HEK293 (cell line): ENCODE data around the gene ISCU.

Experiments used
- CTCF ChIA-PET: fragments of 350-600 bp; formaldehyde crosslinking; extraction: SDS; loops from one replicate; lab custom pipeline; 2021; ENCODE audit warnings: antibody characterized with exemption; lab: Yijun Ruan, JAX
- POLR2A ChIA-PET: fragments of 300-600 bp; formaldehyde crosslinking; extraction: SDS; loops from one replicate; lab custom pipeline; 2020; ENCODE audit warnings: antibody characterized with exemption, inconsistent platforms; lab: Yijun Ruan, JAX
- H3K27ac ChIP-seq: fragments of 200-500 bp; sonication (Bioruptor generic); 2 replicates; pipeline ENCODE4 v1.5.1; 2014; ENCODE audit warnings: low read depth, low read length, control low read depth, inconsistent platforms; ENCODE audit errors: extremely low read depth
- H3K36me3 ChIP-seq, 2 experiments: fragments of 200-500 bp in 1 of 2; sonication (Bioruptor generic) in 1 of 2; 1 replicate in 1 of 2; 2 replicates in 1 of 2; pipeline ENCODE4 v1.5.1; 2014 to 2017; ENCODE audit warnings: inconsistent platforms in 2 of 2, low read length in 2 of 2; ENCODE audit not compliant: control insufficient read depth in 2 of 2, insufficient read depth in 1 of 2
- H3K4me1 ChIP-seq: fragments of 200-500 bp; sonication (Bioruptor generic); 2 replicates; pipeline ENCODE4 v1.5.1; 2014; ENCODE audit warnings: mild to moderate bottlenecking, low read length, inconsistent platforms; ENCODE audit not compliant: control insufficient read depth, insufficient read depth
- H3K4me3 ChIP-seq: 2 replicates; pipeline ENCODE4 v1.5.1; 2011; ENCODE audit warnings: low read depth, mild to moderate bottlenecking, control low read depth, low read length, moderate library complexity
- H3K9me3 ChIP-seq: fragments of 200-500 bp; sonication (Bioruptor generic); 2 replicates; pipeline ENCODE4 v1.5.1; 2014; ENCODE audit warnings: low read depth, low read length, inconsistent platforms; ENCODE audit not compliant: control insufficient read depth, insufficient read depth
- AEBP2 ChIP-seq: fragments of 450-650 bp; formaldehyde crosslinking; IDR thresholded peaks from 2 replicates; pipeline ENCODE4 v1.5.1; 2016; ENCODE audit warnings: missing biosample characterization, missing genetic modification characterization, borderline replicate concordance
- HIC1 ChIP-seq: fragments of 450-650 bp; formaldehyde crosslinking; IDR thresholded peaks from 2 replicates; pipeline ENCODE4 v1.5.1; 2016; ENCODE audit warnings: missing biosample characterization, missing genetic modification characterization
- MYNN ChIP-seq: fragments of 450-650 bp; formaldehyde crosslinking; IDR thresholded peaks from 2 replicates; pipeline ENCODE4 v1.5.1; 2016; ENCODE audit warnings: missing biosample characterization, missing genetic modification characterization, borderline replicate concordance
- OSR2 ChIP-seq: fragments of 450-650 bp; formaldehyde crosslinking; IDR thresholded peaks from 2 replicates; pipeline ENCODE4 v1.5.1; 2016; ENCODE audit warnings: missing biosample characterization, missing genetic modification characterization
- OVOL3 ChIP-seq: fragments of 450-650 bp; formaldehyde crosslinking; IDR thresholded peaks from 2 replicates; pipeline ENCODE4 v1.5.1; 2016; ENCODE audit warnings: missing biosample characterization, missing genetic modification characterization
- REPIN1 ChIP-seq: fragments of 450-650 bp; formaldehyde crosslinking; IDR thresholded peaks from 2 replicates; pipeline ENCODE4 v1.5.1; 2017; ENCODE audit warnings: missing biosample characterization, missing genetic modification characterization, low read depth
- YY1 ChIP-seq: fragments of 450-650 bp; formaldehyde crosslinking; IDR thresholded peaks from 2 replicates; pipeline ENCODE4 v1.5.1; 2018; ENCODE audit warnings: missing biosample characterization, missing genetic modification characterization
- ZBTB7A ChIP-seq: fragments of 450-650 bp; formaldehyde crosslinking; IDR thresholded peaks from 2 replicates; pipeline ENCODE4 v1.5.1; 2016; ENCODE audit warnings: low read depth, missing biosample characterization, missing genetic modification characterization
- ZFHX2 ChIP-seq: fragments of 450-650 bp; formaldehyde crosslinking; conservative IDR thresholded peaks from 2 replicates; pipeline ENCODE4 v1.5.1; 2016; ENCODE audit warnings: missing biosample characterization, missing genetic modification characterization
- ZNF10 ChIP-seq: fragments of 450-650 bp; formaldehyde crosslinking; IDR thresholded peaks from 2 replicates; pipeline ENCODE4 v1.5.1; 2017; ENCODE audit warnings: missing biosample characterization, missing genetic modification characterization
- ZNF155 ChIP-seq: fragments of 450-650 bp; formaldehyde crosslinking; IDR thresholded peaks from 2 replicates; pipeline ENCODE4 v1.5.1; 2016; ENCODE audit warnings: missing biosample characterization, missing genetic modification characterization
- ZNF404 ChIP-seq: fragments of 450-650 bp; formaldehyde crosslinking; IDR thresholded peaks from 2 replicates; pipeline ENCODE4 v1.5.1; 2017; ENCODE audit warnings: missing biosample characterization, missing genetic modification characterization
- ZNF449 ChIP-seq: fragments of 450-650 bp; formaldehyde crosslinking; IDR thresholded peaks from 2 replicates; pipeline ENCODE4 v1.5.1; 2017; ENCODE audit warnings: missing biosample characterization, mild to moderate bottlenecking, missing genetic modification characterization, moderate library complexity
- ZNF529 ChIP-seq: fragments of 450-650 bp; formaldehyde crosslinking; IDR thresholded peaks from 2 replicates; pipeline ENCODE4 v1.5.1; 2017; ENCODE audit warnings: missing genetic modification characterization, missing biosample characterization; ENCODE audit not compliant: insufficient replicate concordance
- ZNF530 ChIP-seq: fragments of 450-650 bp; formaldehyde crosslinking; IDR thresholded peaks from 2 replicates; pipeline ENCODE4 v1.5.1; 2016; ENCODE audit warnings: low read depth, missing biosample characterization, missing genetic modification characterization
- ZNF555 ChIP-seq: fragments of 450-650 bp; formaldehyde crosslinking; conservative IDR thresholded peaks from 2 replicates; pipeline ENCODE4 v1.5.1; 2017; ENCODE audit warnings: missing biosample characterization, mild to moderate bottlenecking, missing genetic modification characterization, inconsistent platforms
- ZNF623 ChIP-seq: fragments of 450-650 bp; formaldehyde crosslinking; IDR thresholded peaks from 2 replicates; pipeline ENCODE4 v1.5.1; 2016; ENCODE audit warnings: missing biosample characterization, missing genetic modification characterization
- ZNF707 ChIP-seq: fragments of 450-650 bp; formaldehyde crosslinking; IDR thresholded peaks from 2 replicates; pipeline ENCODE4 v1.5.1; 2016; ENCODE audit warnings: missing biosample characterization, missing genetic modification characterization
- ZSCAN16 ChIP-seq: fragments of 450-650 bp; formaldehyde crosslinking; IDR thresholded peaks from 2 replicates; pipeline ENCODE4 v1.5.1; 2016; ENCODE audit warnings: missing biosample characterization, missing genetic modification characterization

The ISCU gene

GRCh38 chr12:108610336-108610815 lies 48.0 kb downstream of the ISCU start:
- TF ChIP-seq ZNF623 (peak; percentile 87), ZNF404 (tag by site-specific recombination) (no peak), OSR2 (tag by site-specific recombination) (no peak)
- no peaks in the 10 kb centered on the region for H3K9me3 ChIP-seq
- H3K4me1 ChIP-seq = no peaks in the 10 kb centered on the region
- POLR2A ChIA-PET = no interaction called here
- H3K27ac ChIP-seq = no peak overlapping the region
- CTCF ChIA-PET = interaction anchor here (0.6 to 3.7 kb wide), 3 partner anchors 8 to 47 kb away, joined by 3 to 15 read pairs (median 3); no protein-coding TSS in a partner anchor
- no peaks in the 10 kb centered on the region for H3K36me3 ChIP-seq
- H3K4me3 ChIP-seq = no peak overlapping the region

- no peaks in the 10 kb centered on the region for H3K36me3 ChIP-seq
- ChIA-PET CTCF (interaction anchor here (0.6 to 2.7 kb wide), 5 partner anchors 16 to 192 kb away, joined by 3 to 8 read pairs (median 3); no protein-coding TSS in a partner anchor), POLR2A (no interaction called here)
- no peak overlapping the region for H3K27ac ChIP-seq
- TF ChIP-seq ZNF404 (tag by site-specific recombination) (no peak), AEBP2 (tag by site-specific recombination) (no peak), REPIN1 (no peak), ZNF555 (tag by site-specific recombination) (no peak), ZFHX2 (tag by site-specific recombination) (no peak), ZSCAN16 (tag by site-specific recombination) (no peak), ZNF530 (tag by site-specific recombination) (no peak), ZNF529 (no peak), ZNF155 (tag by site-specific recombination) (no peak), HIC1 (tag by site-specific recombination) (no peak), ZNF449 (tag by site-specific recombination) (no peak), ZNF10 (tag by site-specific recombination) (no peak), ZNF707 (tag by site-specific recombination) (no peak), YY1 (tag by site-specific recombination) (no peak), MYNN (no peak), OVOL3 (tag by site-specific recombination) (no peak), ZBTB7A (no peak)
- TF ChIP-seq, all 188 proteins: peak for 0
- Histone ChIP-seq H3K4me3 (no peak overlapping the region), H3K9me3 (no peaks in the 10 kb centered on the region), H3K4me1 (no peaks in the 10 kb centered on the region)
Observed at GRCh38 chr12:108610856-108611605, 48.6 kb downstream of the ISCU start.
